AG10803 (cell line): ENCODE measurements around the gene PRAC2.
"Not testable (repeated sequence)": the region's sequence is repeated elsewhere in the genome, so short reads cannot be mapped to it uniquely, and the experiment has no call there.

Experiments
- DNase-seq: peaks from one replicate; pipeline ENCODE4 v3.0.0; 2010; ENCODE audit warnings: low read depth
- H3K4me3 ChIP-seq: 2 replicates; pipeline ENCODE4 v1.5.1; 2011; ENCODE audit warnings: mild to moderate bottlenecking, low read length, control low read depth
- CTCF ChIP-seq: conservative IDR thresholded peaks from 2 replicates; pipeline ENCODE4 v1.5.1; 2011; ENCODE audit warnings: mild to moderate bottlenecking, low read length, control low read depth, inconsistent platforms

The PRAC2 gene

GRCh38 chr17:48692049-48692448 is 30.9 kb upstream of the PRAC2 start:
- no peak for DNase-seq
- H3K4me3 ChIP-seq: no peak overlapping the region
- TF ChIP-seq CTCF: no peak

- TF ChIP-seq CTCF: no peak
- no peak for DNase-seq
- H3K4me3 ChIP-seq: no peak overlapping the region
Observed at GRCh38 chr17:48693178-48693577, 29.8 kb upstream of the PRAC2 start.

GRCh38 chr17:48701864-48702532 is 21.0 kb upstream of the PRAC2 start:
- DNase-seq: no peak
- no peak for TF ChIP-seq CTCF
- H3K4me3 ChIP-seq: no peak overlapping the region

- no peak for TF ChIP-seq CTCF
- H3K4me3 ChIP-seq: no peak overlapping the region
- DNase-seq: peak; percentile 10
Observed at GRCh38 chr17:48704361-48705248, 18.4 kb upstream of the PRAC2 start.

- TF ChIP-seq CTCF: no peak
- peak; percentile 15 for DNase-seq
- H3K4me3 ChIP-seq: no peak overlapping the region
Observed at GRCh38 chr17:48711128-48711527, 11.9 kb upstream of the PRAC2 start.

GRCh38 chr17:48715496-48716399 is 7.2 kb upstream of the PRAC2 start:
- DNase-seq: no peak
- TF ChIP-seq CTCF: no peak
- H3K4me3 ChIP-seq: no peak overlapping the region

- DNase-seq, H3K4me3 ChIP-seq: not testable (repeated sequence)
Observed at GRCh38 chr17:48716549-48716948, 6.4 kb upstream of the PRAC2 start.
